ENCODE results near the gene SLC26A8.
A peak's percentile ranks its signal among the peaks of the same experiment; 100 is the strongest.
"Not testable (repeated sequence)": the region's sequence is repeated elsewhere in the genome, so short reads cannot be mapped to it uniquely, and the experiment has no call there.

SLC26A8 gene

DNA sequence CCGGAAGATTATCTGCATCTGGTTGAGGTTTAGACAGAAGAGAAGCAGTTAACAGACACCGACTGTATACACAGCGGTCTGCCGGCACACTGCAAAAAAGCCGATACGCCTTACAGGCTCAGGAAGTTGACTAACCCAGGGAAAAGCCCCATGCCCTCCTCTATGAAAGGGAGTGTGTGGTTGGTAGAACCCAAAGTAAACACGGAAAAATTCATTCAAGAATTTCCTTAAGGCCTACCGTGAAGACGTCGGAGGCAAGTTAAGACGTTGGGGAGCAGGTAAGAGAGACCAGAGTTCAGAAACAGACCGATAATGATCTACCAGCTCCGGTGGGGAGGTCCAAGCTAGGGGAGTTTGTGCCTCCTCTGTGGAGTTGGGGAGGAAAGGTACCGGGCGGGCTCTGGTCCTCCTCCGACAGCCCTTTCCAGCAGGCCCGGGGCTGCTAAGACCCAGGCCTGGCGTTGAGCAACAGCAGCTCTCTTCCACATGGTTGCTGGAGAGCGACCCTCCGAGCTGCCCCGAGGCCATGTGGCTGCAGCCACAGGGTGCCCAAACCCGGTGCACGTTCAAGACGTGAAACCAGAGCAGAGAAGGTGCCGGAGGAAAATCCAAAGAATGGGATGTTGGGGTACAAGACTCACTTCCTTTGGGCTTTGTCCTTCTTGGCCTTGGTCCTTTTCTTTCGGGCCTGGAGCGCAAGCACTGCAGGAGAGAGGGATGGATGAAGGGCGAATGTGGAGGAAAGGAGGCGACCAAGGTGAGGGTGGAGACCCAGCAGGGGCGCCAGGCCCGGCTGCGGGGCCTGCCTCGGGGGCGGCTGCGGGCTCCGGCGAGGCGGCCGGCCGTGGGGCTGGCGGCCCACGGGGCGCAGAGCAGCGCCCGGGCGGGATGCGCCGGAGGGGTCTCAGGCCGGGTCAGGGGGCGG is 104.4 kb downstream of the SLC26A8 start:
- H3K27ac ChIP-seq = peak overlapping the region; percentile 84
- TF ChIP-seq, protein P1, sequence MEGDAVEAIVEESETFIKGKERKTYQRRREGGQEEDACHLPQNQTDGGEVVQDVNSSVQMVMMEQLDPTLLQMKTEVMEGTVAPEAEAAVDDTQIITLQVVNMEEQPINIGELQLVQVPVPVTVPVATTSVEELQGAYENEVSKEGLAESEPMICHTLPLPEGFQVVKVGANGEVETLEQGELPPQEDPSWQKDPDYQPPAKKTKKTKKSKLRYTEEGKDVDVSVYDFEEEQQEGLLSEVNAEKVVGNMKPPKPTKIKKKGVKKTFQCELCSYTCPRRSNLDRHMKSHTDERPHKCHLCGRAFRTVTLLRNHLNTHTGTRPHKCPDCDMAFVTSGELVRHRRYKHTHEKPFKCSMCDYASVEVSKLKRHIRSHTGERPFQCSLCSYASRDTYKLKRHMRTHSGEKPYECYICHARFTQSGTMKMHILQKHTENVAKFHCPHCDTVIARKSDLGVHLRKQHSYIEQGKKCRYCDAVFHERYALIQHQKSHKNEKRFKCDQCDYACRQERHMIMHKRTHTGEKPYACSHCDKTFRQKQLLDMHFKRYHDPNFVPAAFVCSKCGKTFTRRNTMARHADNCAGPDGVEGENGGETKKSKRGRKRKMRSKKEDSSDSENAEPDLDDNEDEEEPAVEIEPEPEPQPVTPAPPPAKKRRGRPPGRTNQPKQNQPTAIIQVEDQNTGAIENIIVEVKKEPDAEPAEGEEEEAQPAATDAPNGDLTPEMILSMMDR (conservative IDR thresholded peaks at IDR 0.05) = no peak
- peak; percentile 79 for TF ChIP-seq ZFX (IDR thresholded peaks at IDR 0.05)

DNA sequence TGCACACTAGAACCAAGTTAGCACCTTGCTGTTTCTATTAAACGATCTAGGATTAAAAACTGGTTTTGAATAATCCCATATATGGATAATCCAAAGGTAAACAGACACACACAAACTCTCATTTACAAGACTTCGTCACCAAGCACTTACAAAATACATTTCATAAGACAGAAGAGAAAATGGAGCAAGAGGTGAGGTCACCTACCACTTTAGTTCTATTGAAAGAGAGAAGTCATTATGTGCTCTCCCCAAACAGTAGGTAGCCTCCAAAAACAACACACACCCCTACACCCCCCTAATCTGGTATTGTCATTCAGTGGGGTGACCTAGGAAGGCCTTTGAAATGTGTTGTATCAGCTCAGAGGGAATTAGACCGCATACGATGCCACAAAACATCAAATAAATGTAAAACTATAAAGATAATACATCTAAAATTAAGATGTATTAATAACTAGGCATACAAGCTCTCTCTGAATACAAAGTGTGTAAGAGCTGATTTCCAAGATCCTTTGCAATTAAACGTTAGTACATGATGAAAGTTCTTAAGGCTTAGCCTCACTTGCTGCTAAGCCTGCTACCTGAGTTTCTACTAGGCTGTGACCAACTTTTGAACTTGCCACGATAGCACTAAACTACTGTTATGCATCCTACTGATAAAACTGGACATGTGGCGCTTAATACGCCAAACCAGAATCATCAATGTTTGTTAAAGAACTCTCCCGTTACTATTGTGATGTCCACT is 105.2 kb downstream of the SLC26A8 start:
- no peak for TF ChIP-seq ZFX (IDR thresholded peaks at IDR 0.05)
- TF ChIP-seq, protein P1 (conservative IDR thresholded peaks at IDR 0.05) = no peak
- H3K27ac ChIP-seq = peak overlapping the region; percentile 84

DNA sequence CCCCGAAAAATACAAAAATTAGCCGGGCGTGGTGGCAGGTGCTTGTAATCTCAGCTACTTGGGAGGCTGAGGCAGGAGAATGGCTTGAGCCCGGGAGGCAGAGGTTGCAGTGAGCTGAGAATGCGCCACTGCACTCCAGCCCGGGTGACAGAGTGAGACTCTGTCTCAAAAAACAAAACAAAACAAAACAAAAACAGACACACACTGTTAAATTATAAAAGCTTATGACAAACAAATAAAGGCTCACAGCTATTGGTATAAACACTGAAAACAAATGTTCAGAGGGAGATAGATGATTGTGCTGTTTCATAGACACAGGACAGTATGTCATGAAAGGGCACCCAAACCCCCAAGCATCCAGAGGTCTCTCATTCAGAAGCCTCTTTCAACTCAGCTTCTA is 107.5 kb downstream of the SLC26A8 start:
- H3K27ac ChIP-seq = not testable (repeated sequence)

DNA sequence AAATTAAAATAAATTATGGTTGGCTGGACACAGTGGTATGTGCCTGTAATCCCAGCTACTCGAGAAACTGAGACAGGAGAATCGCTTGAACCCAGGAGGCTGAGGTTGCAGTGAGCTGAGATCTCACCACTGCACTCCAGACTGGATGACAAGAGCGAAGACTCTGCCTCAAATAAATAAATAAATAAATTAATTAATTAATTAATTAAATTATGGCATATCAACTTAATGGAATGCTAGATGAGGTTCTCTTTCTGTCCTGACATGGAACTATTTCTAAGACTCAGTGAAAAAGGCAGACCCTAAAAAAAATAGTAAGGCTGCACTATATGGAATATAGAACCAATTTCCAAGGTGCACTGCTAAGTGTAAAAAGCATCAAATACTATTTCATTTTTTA is 108.4 kb downstream of the SLC26A8 start:
- no peak overlapping the region for H3K27ac ChIP-seq
- TF ChIP-seq ZFX (IDR thresholded peaks at IDR 0.05) = no peak
- TF ChIP-seq, protein P1 (conservative IDR thresholded peaks at IDR 0.05) = no peak

DNA sequence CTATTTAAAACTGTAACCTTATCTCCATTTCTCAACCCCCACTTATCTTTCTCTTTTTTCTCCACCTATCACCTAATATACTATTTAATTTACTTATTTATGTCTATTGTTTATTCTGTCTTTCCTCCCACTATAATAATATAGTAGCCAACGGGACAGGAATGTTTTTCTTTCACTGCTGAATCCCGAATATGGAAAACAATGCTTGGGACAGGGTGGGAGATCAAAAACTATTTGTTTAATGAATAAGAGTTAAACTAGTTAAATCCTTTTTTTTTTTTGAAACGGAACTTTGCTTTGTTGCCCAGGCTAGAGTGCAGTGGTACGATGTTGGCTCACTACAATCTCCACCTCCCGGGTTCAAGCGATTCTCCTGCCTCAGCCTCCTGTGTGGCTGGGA is 109.9 kb downstream of the SLC26A8 start:
- H3K27ac ChIP-seq = no peak overlapping the region
- TF ChIP-seq, protein P1 (conservative IDR thresholded peaks at IDR 0.05) = no peak
- TF ChIP-seq ZFX (IDR thresholded peaks at IDR 0.05) = no peak

DNA sequence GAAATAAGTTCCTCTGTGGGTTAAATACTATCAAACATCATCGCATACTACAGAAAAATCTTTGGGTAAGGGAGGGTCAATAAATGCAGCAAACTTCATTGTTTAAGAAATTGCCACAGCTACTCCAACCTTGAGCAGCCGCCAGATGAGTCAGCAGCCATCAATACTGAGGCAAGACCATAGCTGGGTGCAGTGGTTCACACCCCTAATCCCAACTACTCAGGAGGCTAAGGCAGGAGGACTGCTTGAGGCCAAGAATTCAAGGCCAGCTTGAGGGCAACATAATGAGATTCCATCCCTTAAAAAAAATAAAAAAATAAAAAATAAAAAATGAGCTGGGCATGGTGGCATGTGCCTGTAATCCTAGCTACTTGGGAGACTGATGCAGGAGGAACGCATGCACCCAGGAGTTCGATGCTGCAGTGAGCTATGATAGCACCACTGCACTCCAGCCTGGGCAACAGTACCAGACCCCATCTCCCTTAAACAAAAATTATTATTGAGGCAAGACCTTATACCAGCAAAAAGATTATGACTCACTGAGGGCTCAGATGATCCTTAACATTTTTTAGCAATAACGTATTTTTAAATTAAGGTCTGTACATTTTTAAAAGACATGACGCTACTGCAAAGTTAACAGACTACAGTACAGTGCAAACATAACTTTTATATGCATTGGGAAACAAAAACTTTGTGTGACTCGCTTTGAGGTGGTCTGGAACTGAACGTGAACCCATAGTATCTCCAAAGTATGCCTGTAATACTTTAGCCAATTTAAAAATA is 112.4 kb downstream of the SLC26A8 start:
- TF ChIP-seq ZFX (IDR thresholded peaks at IDR 0.05) = no peak
- TF ChIP-seq, protein P1 (conservative IDR thresholded peaks at IDR 0.05) = no peak
- no peak overlapping the region for H3K27ac ChIP-seq

DNA sequence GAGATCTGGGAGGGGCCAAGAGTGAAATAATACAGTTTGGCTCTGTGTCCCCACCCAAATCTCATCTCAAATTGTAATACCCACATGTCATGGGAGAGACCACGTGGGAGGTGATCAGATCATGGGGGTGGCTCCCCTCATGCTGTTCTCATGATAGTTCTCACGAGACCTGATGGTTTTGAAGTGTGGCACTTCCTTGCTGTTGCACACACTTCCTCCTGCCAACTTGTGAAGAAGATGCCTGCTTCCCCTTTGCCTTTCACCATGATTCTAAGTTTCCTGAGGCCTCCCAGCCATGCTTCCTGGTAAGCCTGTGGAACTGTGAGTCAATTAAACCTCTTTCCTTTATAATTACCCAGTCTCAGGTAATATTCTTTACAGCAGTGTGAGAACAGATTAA is 114.9 kb downstream of the SLC26A8 start:
- H3K27ac ChIP-seq = not testable (repeated sequence)

DNA sequence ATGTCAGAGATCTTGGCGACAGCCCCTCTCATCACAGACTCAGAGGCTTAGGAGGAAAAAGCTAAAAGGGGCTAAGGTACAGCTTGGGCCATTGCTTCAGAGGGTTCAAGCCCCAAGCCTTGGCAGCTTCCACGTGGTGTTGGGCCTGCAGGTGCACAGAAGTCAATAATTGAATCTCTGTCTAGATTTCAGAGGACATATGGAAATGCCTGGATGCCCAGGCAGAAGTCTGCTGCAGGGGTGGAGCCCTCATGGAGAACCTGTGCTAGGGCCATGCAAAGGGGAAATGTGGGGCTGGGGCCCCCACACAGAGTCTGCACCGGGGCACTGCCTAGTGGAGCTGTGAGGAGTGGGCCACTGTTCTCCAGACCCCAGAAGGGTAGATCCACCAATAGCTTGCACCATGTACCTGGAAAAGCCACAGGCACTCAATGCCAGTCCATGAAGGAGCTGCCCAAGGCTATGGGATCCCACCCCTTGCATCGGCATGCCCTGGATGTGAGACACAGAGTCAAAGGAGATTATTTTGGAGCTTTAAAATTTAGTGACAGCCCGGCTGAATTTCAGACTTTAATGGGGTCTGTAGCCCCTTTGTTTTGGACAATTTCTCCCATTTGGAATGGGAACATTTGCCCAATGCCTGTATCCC is 115.6 kb downstream of the SLC26A8 start:
- not testable (repeated sequence) for H3K27ac ChIP-seq
